NOMO-1 treated with dmso at 0.1 percent for 144 hours (cell line): ENCODE data around the gene EEF1AKMT2.

Source experiments
- DNase-seq: peaks from one replicate; lab custom pipeline; 2025; ENCODE audit not compliant: unreplicated experiment; lab: John Stamatoyannopoulos, UW

Gene EEF1AKMT2

DNA sequence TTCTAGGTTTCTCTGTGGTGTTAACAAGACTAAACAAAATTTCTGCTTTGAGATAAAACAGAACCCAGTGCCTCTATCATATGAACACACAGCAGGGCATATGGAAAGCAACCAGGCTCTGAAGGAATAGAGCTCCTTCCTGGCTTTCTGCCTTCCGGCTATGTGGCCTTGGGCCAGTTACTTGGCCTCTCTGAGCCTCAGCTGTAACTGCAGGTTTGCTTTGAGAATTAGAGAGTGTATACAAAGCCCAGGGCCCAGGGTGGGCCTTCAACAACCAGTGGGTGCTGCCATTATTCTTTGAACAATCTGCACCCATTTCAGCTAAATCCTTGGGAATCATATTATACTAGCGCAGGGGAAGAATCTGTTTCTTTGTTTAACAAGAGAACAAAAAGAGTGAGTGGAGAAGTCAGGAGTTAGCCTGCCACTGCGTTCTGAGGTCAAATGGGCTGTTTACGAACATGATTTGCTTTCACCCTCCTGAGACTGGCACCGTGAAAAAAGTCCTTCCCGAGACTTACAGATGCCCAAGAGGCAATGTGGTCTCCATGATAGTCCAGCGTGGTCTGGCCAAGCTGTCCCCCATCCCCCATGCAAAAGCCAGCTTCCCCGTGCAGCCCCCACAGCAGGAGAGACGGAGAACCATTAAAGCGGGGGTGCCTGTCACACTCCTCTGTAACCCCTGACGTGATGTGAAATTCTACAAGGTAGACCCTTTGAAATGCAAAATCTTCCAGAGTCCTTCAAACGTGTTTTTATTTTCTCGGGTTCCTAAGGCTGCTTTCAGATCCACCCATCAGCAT lies 52.4 kb downstream of the EEF1AKMT2 start:
- DNase-seq: no peak

DNA sequence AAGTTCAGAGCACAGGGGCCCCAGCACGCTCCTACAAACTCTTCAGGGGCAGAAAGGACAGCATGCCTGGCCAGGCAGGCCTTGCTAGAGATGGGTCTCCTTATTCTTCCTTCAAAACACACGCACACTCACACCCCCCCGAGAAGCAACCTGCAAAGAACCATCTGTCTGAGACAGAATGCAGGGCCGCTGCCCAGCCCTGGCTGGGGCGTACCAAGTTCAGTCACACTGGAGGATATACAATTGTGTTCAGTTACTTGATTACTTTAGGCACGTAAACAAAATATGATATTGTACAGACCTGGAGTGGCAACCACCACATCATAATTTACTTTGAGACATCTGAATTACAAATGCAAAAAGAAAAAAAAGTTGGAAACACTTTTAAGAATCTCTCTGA lies 53.2 kb downstream of the EEF1AKMT2 start:
- DNase-seq: no peak

DNA sequence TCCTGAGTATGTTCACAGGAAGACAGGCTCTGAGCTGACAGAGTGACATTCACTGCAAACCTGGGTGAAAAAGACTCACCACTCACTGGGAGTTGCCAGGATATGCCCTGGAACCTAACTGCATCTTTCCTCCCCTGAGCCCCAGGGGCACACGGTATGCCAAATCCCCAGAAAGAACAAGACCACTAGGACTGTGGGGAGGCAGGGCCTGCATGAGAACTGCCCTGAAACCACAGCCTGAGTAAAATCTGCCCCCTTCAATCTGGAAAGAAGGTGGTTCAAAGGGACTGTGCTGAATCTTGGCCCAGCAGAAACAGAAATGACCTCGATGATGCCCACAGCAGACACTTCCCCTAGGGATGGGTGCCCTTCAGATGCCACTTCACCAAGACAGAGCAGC lies 54.0 kb downstream of the EEF1AKMT2 start:
- no peak for DNase-seq

DNA sequence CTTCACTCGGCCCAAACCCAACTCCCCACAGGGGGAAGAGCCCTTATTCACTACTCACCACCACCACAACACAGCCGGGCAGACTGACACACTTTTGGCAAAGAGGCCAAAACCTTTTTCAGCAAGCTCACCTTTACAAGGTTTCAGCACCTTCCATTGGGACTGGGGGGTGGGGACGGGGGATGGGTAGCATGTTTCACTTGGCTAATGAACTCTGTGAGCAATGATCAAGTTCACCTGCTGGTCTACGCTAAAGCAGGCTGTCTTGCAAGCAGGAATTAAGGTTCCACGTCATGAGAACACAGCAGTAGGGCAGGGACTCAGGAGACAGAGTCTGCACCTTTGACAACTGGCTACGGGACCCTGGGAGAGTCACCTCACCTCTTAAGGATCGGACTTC lies 54.5 kb downstream of the EEF1AKMT2 start:
- DNase-seq: no peak

DNA sequence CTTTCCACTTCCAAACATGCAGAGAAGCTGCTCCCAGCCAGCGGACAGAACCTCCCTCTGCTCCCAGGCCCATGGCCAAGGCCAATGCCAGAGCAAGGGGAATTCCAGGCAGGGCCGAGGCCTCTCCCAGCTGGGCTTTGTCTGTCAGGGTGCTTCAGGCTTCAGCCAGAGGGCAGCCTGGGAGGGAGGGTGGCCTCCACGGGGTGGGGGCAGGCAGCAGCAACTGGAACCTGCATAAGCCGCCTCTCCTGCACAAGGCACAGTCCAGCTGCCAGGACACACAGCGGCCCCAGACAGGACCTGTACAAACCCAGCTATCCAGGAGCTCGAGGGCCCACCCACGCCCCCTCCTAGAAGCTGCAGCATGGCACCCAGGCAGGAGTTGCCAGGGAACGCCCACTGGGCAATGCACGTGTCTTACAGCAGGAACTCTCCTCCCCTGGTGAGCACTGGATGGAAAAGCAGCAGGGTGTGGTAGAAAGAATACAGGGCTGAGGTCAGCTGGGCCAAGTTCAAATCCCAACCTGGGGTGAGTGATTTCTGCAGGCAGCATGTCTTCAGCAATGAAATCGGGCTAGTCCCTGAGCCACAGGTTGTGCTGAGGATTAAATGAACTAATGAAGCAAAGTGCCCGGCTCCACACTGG lies 55.1 kb downstream of the EEF1AKMT2 start:
- no peak for DNase-seq

DNA sequence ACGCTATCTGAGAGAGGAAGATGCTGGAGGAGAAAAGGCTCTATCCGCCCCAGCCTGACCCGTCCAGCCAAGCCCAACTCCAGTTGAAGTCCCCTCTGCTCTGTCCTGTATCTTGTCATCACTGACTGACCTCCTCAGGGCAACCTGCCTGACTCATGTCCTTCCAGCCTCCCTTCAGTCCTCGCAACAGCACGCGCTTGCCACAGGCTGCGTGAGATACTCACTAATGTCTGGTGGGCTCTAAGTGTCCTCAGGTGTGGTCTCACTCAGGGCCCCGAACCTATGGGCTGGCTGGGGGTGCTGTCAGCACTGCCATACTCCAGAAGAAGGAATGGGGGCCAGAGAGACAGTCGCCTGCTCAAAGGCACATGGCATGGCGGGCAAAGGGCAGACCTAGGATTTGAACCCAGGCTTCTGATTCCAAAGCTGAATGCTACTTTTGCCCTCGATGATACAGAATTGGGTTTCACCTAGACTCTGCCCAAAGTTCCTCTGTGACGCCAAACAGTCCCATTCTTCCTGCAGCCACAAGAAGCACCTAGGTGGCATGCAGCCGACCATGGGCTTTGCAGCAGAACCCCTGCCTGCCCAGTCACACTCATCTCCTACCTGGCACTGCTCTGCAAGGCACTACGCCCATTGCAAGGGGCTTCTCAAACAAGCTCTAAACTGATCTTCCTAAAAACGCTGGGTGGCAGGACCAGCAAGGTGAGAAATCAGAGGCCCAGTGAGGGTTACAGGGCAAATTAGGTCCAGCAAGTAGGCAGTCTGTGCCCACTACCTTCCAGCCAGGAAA lies 56.0 kb downstream of the EEF1AKMT2 start:
- DNase-seq: no peak

DNA sequence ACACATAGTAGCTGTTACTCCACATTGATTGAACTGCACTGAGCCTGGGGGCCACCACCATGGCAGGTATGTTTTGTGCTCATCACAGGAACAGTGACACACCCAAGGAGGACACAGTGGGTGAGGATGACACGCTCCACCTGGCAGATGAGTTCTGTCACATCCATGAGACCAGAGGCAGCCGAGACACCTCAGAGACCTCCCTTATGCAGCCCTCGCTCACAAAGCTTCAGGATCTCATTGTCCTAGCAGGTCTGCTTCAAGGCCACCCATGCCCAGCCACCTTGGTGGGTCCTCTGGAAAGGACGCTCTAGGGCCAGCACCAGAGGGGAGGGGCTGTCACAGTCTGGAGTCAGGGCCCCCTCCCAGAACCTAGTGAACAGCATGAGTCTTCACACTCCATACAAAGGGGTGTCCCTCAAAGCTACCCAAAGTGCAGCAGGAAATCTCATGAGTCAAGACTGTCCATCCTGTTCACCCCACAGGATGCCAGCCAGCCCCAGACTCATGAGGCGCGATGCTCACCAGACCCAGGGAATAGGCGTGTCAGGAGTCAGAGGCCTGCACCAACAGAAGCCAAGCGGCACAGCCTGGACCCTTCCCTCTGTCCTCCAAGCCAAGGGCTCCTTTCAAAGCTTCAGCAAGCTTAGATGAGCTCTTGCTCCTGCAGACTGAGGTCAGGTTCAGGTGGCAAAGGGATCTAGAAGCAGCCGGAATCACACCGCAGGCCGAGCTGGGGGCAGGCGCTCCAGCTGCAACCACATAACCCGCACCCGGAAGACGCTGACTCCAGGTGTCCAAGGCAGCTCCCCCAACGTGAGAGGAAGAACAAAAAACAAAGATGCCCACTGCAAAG lies 57.1 kb downstream of the EEF1AKMT2 start:
- DNase-seq: no peak

DNA sequence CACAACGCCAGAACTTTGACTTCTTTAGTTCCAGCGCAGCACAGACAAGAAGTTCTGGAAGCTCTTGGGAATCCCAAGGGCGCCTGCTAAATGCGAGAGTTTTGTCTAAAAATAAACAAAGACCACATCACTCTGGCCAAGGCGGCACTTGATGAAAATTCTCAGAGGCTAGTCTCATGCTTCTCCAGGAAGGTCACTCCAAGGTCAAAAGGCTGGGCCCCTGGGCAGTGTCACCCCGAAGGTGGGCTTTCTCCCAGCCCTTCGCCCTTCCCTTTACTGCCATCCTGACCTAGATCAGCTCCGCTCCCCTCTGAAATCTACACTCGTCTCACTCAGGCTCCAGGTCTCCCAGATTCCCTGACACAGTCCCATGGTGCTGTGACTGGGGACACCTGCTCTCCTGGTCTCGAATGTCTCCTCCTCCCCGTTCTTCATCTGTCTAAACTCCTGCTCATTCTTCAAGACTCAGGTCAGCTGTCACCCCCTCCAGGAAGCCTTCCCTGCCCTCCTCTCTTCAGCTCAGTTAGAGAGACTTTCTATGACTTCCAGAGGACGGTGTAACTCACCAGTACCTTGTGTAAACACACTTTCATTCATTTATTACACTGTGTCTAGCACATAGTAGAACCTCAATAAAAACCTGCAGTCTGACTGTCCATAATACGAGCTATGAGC lies 58.0 kb downstream of the EEF1AKMT2 start:
- DNase-seq: no peak

DNA sequence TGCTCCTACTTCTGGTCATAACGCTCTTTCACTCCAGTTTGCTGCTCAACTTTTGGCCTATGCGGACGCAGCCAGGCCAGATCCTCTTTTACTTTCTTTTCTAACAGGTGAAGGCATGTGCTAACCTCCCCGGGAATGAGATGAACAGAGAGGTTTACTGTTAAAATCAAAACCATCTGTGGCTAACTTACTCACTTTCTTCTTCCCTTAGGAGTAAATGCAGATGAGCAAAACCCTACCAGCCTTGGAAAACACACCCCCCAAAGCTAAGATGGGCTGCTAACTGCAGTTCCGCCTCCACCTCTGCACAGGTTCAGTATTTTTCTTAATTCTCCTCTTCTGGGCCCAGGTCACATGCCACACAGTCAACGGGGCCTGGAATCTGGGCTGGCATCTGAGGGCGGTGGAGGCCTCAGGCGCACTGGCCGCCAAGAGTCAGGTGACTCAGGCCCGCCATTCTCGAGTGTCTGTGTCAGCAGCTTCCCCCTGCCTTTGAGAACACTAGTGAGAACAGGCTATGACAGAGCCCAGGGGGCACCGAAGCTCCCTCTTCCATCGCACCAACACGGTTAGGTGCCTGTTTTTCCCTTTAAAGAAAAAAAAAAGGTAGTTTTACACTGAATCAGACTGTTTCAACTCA lies 58.6 kb downstream of the EEF1AKMT2 start:
- no peak for DNase-seq

DNA sequence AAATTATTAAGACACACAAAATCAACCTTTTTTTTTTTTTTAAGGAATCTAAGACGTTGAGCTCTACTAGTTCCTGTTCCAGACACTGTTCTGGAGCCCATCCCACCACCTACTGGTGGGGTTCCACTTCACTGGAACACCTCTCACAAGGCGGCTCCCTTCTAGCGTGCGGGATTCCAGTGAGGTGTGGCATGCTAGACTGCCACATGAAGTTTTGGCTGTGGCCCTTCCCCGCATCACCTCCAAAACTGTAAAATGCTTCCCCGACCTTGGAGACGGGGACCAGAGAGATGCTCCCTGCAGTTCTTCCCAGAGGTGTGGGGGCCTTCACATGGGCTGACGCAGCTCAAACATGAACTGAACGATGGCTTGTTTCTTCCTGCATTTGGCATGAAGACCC lies 60.1 kb downstream of the EEF1AKMT2 start:
- DNase-seq: no peak

DNA sequence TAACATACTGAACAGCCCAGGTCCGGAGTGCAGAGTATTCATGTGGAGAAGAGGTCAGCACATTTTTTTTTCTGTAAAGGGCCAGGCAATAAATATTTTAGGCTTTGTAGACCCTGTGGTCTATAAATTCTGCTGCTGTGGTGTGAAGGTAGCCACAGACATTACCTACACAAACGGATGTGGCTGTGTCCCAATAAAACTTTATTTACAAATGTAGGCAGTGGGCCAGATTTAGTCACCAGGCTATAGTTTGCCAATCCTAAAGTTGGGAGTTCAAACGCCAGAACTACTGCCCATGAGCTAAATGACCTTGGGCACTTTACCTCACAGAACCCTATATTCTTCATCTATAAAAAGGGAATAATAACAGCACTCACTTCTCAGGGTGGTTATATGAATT lies 60.9 kb downstream of the EEF1AKMT2 start:
- no peak for DNase-seq

DNA sequence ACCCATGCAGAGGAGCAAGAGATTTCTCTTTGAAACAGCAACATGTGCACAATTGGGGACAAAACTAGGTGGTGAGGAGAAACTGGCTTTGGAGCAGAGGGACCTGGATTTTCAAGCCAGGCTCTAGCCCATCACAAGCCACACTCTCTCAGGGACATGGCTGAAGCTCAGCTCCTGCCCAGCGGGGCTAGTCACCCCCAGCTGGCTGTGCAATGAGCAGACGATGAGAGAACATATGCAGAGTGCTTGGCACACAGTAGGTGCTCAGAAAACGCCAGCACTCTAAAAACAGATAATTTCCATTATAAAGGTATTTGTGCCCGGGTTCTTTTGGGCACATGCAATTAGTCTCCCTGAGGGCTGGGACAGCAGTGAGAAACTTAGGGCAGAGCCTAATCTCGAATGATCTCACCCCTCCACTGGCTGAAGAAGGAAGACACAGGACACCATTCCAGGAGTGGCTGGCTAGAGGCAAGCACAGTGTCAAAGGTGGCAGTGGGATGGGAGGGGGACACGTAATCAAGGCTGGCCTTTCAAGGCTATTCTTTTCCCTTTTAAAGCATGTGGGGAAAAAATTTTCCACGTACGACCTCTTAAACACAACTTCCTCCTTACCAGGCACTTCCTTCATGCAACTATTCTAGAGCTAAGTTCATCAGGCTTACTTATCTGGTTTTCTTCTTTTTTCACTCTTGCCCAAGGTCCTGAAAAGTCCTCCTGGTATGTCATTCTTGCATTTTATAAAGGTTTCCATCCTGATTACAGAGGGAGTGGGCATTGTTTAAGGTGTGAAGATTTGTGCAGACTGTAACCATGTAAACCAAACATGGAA lies 62.6 kb downstream of the EEF1AKMT2 start:
- peak; percentile 34 for DNase-seq

DNA sequence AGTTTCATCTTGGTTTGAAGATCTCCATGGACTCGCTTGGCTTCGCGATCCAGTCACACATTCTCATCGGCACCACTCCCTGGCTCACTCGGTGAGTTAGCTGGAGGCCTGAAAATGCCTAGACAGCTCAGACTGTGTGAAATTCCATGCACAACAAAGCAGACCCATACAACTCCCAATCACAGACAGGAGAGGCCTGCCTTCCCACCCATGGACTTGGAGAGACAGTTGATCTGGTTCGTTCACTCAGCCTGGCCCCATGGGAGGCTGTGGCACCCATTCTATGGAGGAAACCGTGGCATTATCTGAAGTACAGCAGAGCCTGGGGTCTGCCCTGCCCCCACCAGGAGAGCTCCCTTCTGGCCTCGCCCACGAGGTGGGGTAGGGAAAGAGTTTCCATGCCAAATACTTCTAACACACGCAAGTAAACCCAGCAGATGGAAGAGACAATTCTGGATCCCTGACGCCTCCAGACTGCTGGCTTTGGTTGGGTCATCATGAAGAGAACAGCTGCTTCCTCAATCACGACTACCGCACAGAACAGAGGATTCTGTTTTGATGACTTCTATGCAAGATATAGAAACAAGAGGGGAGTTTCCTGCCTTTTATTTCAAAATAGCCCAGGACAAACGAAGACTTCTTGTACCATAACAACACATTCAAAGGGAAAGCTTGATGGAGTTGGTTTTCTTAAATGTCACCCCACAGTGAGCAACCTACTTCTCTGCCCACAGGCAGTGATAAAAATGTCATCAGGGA lies 63.4 kb downstream of the EEF1AKMT2 start:
- DNase-seq: no peak

DNA sequence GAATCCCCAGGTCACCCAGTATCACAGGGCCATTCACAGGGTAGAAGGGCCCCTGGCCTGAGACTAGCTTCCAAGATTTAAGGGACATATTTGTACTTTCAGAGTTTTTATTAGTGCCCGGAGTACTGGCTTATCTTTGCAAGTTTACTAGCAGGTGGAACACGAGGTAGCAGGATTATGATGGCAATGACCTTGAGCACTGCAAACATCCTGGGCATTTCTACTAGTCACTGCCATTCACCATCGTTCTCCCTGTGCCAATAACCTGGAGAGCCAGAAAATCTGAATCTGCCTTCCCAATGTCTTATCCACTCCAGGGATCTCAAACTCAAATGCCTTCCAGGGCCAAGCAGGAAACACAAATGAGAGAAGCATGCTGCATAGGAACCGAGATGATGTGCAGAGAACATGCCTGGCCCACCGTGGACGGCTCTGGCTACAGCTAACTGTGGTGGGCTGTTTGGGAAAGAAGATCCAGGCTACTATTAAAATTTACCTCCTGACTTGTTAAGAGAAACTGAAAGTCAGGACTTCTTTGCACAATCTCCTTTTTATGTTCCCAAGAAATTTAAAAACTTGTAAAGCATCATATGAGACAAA lies 64.2 kb downstream of the EEF1AKMT2 start:
- DNase-seq: no peak

DNA sequence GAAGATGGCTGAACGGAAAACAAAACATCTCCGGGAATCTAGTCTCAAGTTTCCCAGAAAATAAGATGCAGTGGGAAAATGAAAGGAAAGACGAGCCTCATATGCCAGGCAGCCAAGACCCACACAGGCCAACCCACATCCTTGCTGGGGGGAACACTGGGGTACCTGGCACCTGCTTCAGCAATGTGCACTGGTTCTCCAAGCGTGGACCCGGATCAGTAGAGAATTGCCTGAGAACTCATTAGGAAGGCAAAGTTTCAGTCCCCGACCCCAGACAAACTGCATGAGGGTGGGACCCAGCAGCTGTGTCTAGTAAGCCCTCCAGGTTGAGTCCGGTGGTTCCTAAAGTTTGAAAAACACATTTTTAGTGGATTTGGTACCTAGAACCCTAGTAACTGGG lies 65.9 kb downstream of the EEF1AKMT2 start:
- no peak for DNase-seq

DNA sequence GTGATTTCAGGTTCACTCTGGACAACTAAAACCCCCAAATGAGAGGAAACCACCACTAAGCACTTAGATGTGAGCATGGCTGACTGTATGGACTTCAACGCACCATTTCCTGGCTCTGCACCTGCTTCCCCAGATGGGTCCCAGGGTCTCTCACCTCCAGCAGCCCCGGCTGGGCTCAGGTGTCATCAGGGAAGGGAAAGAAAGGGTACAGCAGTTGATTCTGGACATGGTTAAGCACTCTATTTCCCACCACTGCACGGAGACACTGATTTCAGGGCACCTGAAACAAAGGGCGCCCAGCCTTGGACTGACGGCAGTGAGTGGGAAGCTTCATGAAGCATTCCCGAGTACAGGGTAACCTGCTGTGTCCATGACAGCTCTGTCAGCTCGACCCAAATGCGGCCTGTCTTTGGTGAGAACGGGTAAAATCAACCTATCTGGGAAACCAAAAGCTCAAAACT lies 66.5 kb downstream of the EEF1AKMT2 start:
- no peak for DNase-seq

DNA sequence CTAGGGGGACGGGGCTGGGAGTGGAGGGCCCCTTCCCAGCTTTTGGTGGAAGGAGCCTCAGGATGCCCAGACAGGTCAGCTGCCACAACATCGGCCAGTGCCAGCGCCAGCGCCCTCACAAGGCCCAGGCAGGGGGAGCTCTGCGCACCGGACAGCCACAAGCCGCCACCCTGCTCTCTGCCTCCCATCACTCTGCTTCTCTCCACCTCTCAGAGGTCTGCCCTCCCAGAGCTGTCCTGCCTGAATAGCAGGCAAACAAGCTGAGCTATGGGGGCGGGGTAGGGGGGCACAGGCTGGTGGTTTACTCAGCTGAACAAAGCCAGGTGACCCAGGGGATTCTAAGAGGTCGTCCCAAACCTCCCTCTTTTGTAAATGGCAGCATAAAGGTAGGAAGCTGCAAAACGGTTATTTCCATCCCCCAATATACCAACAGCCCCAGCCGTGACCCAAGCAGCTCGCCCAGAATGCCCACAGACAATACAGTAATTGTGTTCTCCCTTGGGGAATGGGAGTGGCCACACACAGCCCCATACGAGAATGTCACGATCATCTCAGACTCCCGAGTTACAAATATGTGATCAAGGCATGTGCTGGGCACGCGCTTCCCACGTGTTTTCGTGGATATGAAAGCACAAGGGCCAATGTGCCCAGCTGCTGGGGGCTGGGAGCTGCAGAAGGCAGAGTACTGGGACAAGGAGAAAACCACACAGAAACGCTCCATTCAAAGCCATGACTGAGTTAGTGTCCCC lies 67.2 kb downstream of the EEF1AKMT2 start:
- no peak for DNase-seq
